Measurements from ENCODE around the gene ATG4C.
"Not testable (repeated sequence)": the region's sequence is repeated elsewhere in the genome, so short reads cannot be mapped to it uniquely, and the experiment has no call there.

ATG4C gene

DNA sequence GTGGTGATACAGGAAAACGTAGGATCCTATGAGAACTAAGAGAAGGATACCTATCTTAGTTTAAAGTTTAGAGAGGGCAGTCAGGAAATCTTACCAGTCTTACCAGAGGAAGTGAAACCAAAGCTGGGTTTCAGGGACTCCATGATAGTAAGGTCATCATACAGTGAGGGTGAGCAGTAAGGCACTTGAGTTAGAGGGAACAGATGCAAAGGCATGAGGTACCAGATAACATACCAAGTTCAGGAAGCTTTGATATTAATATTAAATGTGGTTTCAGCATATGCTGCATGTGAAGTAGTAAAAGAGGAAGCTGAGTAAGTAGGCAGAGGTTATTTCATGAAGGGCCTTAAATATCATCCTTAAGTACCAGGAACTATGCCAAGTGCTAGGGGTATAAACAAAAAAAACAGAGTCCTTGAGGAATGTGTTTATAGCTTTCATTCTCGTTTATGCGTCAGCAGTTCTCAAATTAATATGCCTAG, 16.9 kb downstream of the ATG4C start:
- no peak overlapping the region for H3K4me3 ChIP-seq (ENCODE audit: low read depth, low read length)
- TF ChIP-seq, protein P1, sequence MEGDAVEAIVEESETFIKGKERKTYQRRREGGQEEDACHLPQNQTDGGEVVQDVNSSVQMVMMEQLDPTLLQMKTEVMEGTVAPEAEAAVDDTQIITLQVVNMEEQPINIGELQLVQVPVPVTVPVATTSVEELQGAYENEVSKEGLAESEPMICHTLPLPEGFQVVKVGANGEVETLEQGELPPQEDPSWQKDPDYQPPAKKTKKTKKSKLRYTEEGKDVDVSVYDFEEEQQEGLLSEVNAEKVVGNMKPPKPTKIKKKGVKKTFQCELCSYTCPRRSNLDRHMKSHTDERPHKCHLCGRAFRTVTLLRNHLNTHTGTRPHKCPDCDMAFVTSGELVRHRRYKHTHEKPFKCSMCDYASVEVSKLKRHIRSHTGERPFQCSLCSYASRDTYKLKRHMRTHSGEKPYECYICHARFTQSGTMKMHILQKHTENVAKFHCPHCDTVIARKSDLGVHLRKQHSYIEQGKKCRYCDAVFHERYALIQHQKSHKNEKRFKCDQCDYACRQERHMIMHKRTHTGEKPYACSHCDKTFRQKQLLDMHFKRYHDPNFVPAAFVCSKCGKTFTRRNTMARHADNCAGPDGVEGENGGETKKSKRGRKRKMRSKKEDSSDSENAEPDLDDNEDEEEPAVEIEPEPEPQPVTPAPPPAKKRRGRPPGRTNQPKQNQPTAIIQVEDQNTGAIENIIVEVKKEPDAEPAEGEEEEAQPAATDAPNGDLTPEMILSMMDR (IDR thresholded peaks at IDR 0.05; ENCODE audit: low read depth, low read length, missing control alignments) = no peak
- no peak for DNase-seq (ENCODE audit: low read depth)
- in situ Hi-C loops (cut with HindIII; ENCODE audit: low sequenced_read_pairs) = no loop called here

DNA sequence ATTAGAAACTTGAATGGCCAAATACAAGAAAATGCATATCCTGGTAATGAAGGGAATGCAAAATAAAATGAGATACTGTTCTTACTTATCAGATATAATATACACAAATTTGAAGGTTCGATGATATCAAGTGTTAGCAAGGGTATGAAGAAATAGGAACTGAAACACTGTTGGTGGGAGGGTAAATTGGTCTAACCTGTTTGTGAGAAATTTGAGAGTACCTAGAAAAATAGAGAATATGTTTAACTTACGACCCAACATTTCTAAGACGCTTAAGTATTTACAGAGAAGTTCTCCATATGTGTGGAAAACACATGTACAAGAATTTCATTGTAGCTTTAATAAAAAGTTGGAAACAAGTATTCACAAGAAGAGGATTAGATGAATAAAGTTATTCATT, 25.9 kb downstream of the ATG4C start:
- no peak overlapping the region for H3K4me3 ChIP-seq (ENCODE audit: low read depth, low read length)
- in situ Hi-C loops (cut with HindIII; ENCODE audit: low sequenced_read_pairs) = no loop called here
- TF ChIP-seq, protein P1 (IDR thresholded peaks at IDR 0.05; ENCODE audit: low read depth, low read length, missing control alignments) = no peak
- no peak for DNase-seq (ENCODE audit: low read depth)

GRCh38 chr1:62810420-62811274, 26.7 kb downstream of the ATG4C start:
- no peak for DNase-seq (ENCODE audit: low read depth)
- no peak overlapping the region for H3K4me3 ChIP-seq (ENCODE audit: low read depth, low read length)
- TF ChIP-seq, protein P1 (IDR thresholded peaks at IDR 0.05; ENCODE audit: low read depth, low read length, missing control alignments) = no peak
- in situ Hi-C loops (cut with HindIII; ENCODE audit: low sequenced_read_pairs) = no loop called here

DNA sequence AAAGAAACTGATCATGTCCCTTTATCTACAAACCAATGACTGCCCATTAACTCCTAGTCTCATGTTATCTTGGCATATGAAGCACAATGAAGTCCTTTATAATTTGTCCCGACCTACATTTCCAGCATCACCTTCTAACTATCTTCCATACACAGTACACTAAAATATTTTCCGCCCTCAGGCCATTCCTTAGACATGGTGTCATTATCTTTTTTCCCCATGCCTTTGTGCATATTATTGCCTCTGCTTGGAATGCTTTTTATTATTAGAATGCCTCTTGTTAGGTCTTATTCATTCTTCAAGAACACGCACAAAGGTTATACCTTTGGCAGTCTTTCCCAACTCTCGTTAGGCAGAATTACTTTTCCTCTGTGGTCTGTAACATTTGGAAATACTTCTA, 39.6 kb downstream of the ATG4C start:
- in situ Hi-C loops (cut with HindIII; ENCODE audit: low sequenced_read_pairs) = no loop called here
- DNase-seq (ENCODE audit: low read depth) = no peak

DNA sequence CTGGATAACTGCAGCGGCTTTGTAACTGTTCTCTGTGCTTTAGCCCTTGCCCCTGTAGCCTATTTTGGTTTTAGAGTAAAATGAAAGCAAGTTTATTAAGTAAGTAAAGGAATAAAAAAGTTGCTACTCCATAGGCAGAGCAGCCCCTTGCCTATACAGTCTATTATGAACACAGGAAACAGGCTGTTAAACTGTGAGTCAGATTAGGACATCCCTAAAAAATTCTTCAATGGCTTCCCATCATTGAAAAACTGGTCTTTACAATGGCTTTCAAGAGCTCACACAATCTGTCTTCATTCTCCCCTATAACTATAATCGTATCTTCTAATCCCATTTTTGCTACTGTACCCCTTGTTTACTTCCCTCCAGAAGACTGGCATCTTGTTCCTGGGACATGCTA, 43.0 kb downstream of the ATG4C start:
- no peak for DNase-seq (ENCODE audit: low read depth)
- H3K4me3 ChIP-seq (ENCODE audit: low read depth, low read length) = no peak overlapping the region
- in situ Hi-C loops (cut with HindIII; ENCODE audit: low sequenced_read_pairs) = no loop called here
- TF ChIP-seq, protein P1 (IDR thresholded peaks at IDR 0.05; ENCODE audit: low read depth, low read length, missing control alignments) = no peak

More for the DNA sequence above, 39.6 kb downstream of the ATG4C start:
- H3K4me3 ChIP-seq (ENCODE audit: low read depth, low read length) = no peak overlapping the region
- TF ChIP-seq, protein P1 (IDR thresholded peaks at IDR 0.05; ENCODE audit: low read depth, low read length, missing control alignments) = no peak

DNA sequence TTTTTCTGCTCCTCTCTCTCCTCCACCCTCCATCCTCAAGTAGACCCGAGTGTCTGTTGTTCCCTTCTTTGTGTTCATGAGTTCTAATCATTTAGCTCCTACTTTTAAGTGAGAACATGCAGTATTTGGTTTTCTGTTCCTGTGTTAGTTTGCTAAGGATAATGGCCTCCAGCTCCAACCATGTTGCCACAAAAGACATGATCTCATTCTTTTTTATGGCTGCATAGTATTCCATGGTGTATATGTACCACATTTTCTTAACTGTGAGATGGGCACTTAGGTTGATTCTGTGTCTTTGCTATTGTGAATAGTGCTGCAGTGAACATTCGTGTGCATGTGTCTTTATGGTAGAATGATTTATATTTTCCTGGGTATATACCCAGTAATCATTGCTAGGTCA, 43.9 kb downstream of the ATG4C start:
- H3K4me3 ChIP-seq (ENCODE audit: low read depth, low read length); in situ Hi-C loops (cut with HindIII; ENCODE audit: low sequenced_read_pairs); DNase-seq (ENCODE audit: low read depth): not testable (repeated sequence)

GRCh38 chr1:62832276-62832675, 48.3 kb downstream of the ATG4C start:
- no peak for DNase-seq (ENCODE audit: low read depth)
- TF ChIP-seq, protein P1 (IDR thresholded peaks at IDR 0.05; ENCODE audit: low read depth, low read length, missing control alignments) = no peak
- in situ Hi-C loops (cut with HindIII; ENCODE audit: low sequenced_read_pairs) = no loop called here
- no peak overlapping the region for H3K4me3 ChIP-seq (ENCODE audit: low read depth, low read length)
